HPDE6-E6E7 (cell line): ENCODE measurements around the gene TRIM52.

Source experiments
- DNase-seq: peaks from one replicate; pipeline ENCODE4 v3.0.0; 2011; ENCODE audit warnings: missing footprints; ENCODE audit errors: extremely low spot score

TRIM52 gene

DNA sequence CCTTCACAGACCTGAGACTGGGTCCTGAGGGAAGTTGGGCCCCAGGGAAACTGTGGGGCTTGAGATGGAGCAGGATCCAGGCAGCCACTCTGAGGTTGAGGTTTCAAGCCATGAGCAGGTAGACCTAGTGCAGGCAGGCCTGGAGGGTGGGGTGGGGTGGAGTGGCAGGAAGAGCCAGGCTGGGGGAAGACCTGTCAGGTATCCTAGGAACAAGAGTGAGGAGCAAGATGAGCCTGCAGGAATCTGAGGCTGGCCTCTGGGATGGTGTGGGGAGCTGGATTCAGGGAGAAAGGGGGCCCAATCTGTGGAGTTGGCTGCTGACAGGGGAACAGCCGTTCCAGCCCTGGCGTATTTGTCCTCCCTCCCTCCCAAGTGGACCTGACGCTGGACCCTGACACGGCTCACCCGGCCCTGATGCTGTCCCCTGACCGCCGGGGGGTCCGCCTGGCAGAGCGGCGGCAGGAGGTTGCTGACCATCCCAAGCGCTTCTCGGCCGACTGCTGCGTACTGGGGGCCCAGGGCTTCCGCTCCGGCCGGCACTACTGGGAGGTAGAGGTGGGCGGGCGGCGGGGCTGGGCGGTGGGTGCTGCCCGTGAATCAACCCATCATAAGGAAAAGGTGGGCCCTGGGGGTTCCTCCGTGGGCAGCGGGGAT lies 27.0 kb downstream of the TRIM52 start:
- DNase-seq, result no peak

GRCh38 chr5:181233088-181233800 lies 27.7 kb downstream of the TRIM52 start:
- DNase-seq, result no peak

DNA sequence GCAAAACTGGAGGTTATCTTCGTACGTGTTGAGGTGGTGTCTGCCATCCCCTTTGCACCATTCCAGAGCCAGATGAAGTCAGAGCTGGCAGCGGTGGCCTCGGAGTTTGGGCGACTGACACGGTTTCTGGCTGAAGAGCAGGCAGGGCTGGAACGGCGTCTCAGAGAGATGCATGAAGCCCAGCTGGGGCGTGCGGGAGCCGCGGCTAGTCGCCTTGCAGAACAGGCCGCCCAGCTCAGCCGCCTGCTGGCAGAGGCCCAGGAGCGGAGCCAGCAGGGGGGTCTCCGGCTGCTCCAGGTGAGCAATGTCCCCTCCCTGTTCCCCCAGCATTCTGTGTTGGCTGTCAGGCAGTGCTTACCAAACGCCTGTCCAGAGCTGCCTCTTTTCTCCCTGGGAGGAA lies 28.4 kb downstream of the TRIM52 start:
- DNase-seq, result no peak

DNA sequence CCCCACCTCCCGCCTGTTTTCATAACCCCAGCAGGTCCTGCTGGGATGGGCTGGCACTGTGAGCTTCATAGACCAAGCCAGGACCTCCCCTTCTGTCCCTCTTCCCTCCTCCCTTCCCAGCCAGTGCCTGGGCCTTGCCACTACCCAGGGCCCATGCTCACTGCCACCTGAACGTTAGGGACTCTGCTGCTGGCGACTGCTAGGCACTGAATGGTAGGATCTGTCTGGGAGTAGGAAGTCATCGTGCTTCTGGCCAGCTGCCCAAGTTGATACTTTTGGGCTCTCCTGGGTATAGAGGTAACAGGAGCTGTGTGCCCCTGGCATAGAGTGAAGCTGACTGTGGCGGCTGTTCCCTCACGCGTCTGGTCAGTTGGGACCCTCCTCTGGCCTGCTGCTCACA lies 29.5 kb downstream of the TRIM52 start:
- no peak for DNase-seq

- DNase-seq, result no peak
Observed at GRCh38 chr5:181230551-181230950, 30.4 kb downstream of the TRIM52 start.

GRCh38 chr5:181229996-181230395 lies 30.9 kb downstream of the TRIM52 start:
- no peak for DNase-seq

- no peak for DNase-seq
Observed at GRCh38 chr5:181224390-181225229, 36.3 kb downstream of the TRIM52 start.

DNA sequence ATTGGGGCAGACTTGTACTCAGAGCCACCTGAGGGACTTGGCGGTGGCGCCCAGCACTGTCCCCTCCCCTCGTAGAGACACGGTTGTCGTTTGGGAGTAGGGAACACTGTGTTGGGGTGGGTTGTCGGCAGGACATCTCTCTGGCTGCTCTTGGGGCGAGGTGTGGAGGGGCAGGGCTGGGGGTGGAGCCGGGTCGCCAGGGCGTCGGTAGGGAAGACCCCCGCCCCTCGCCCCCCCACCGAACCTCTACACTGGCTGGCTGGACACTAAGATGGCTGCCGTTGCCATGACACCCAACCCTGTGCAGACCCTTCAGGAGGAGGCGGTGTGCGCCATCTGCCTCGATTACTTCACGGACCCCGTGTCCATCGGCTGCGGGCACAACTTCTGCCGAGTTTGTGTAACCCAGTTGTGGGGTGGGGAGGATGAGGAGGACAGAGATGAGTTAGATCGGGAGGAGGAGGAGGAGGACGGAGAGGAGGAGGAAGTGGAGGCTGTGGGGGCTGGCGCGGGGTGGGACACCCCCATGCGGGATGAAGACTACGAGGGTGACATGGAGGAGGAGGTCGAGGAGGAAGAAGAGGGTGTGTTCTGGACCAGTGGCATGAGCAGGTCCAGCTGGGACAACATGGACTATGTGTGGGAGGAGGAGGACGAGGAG lies 37.1 kb downstream of the TRIM52 start:
- DNase-seq, result no peak

GRCh38 chr5:181223058-181223728 lies 37.8 kb downstream of the TRIM52 start, which contains the start of gene TRIM41:
TSS of gene TRIM41 (plus strand) at chr5:181223281. CDS start at chr5:181224000, 719 bp downstream.
- peak; percentile 87 for DNase-seq

- no peak for DNase-seq
Observed at GRCh38 chr5:181222630-181223057, 38.3 kb downstream of the TRIM52 start.

- peak; percentile 78 for DNase-seq
Observed at GRCh38 chr5:181221792-181222629, 38.9 kb downstream of the TRIM52 start.

GRCh38 chr5:181221105-181221791 lies 39.7 kb downstream of the TRIM52 start:
- no peak for DNase-seq

DNA sequence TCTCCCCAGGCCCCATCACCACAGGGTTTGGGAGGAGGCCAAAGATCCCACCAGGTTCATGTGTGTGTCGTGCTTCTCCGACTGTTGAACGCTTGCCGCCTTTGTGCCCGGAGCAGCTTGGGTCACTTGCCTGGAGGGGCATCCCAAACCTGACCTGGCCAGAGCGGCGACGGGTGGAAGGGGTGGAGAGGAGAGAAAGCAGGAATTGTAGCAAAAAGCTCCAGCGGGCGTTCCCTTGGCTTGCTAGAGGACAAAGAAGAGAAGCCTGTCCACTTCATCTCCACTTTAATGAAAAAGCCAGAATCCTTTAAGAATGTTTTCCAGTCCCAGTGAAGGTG lies 40.8 kb downstream of the TRIM52 start:
- DNase-seq, result no peak

DNA sequence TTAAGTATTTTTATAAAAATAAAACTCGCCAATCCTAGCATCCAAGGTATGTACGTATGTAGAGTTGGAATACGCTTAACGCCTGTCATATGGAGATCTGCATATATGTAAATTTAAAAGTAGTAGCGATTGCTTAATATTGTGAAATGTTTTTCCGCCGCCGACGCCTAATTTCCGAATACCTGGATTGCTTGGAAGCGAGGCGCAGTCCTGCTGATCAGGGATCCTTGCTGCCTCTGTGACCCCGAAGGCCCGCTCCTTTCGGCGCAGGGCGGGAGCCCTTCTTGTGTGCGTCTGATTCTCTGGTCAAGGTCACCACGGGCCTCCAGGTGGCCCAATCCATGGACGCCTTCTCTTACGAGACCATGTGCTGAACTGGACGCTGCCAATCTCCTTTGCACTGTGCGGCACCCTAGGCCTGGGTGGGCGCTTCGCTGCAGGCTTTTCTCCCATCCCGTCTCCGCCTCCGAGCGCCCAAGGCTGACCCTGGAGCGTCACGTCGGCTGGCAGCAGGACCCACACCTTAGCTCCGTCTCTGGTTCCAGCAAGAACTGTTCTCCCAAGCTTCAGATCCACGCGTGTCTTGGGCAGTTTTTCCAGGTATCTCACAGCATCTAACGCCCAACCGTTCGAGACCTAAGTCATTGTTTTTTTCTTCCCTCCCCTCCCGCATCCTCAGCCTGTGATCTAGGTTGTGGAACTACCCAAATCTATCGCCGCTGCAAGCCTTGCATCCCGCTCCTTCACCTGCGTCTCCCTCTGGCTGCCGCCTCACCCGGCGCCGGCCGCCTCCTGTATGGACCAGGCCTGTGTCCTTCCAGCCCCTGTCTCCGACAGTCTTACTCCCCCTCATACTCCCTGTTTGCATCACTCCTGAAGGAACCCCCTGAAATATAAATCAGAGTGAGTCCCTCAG lies 41.4 kb downstream of the TRIM52 start:
- DNase-seq, result no peak

- DNase-seq, result no peak
Observed at GRCh38 chr5:181218795-181219124, 42.2 kb downstream of the TRIM52 start.

GRCh38 chr5:181217803-181218062 lies 43.2 kb downstream of the TRIM52 start:
- DNase-seq, result no peak

DNA sequence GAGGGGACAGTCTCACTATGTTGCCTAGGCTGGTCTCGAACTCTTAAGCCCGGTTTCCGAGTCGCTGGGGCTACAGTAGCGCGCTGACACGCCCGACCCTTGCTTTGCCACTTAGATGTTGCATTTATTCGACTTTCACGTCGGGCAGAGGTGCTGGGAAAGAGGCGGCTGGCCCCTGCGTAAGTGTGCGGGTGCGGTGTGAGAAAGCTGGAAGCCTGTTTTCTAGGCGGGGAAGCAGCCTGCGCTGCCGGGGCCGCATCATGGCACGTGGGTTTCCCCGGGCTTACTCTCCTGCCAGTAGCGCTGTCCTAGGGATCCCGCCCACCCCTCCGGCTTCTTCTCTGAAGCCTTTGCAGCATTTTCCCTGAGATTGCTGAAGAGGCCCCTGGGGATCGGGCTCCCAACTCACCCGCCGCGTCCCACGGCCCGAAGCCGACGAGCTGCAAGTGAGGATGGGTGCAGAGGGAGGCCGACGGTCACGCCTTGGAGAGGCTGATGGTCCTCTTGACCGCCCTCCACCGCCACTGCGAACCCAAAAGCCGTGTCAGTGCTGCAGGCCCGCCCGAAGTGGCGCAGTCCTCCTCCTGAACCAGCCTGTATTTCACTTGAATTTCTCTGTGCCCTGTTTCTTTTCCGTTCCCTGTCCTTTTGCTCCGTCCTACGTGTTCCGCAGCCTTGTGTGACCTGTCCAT lies 43.7 kb downstream of the TRIM52 start:
- DNase-seq, result no peak
